PC-9 (cell line): ENCODE results near the gene AGBL2. TPM values are rescaled to one million over a fixed set of nuclear protein-coding genes. Genes with fewer than 3 reads are reported as not detected.
A peak's percentile ranks its signal among the peaks of the same experiment; 100 is the strongest.
"Not testable (repeated sequence)": the region's sequence is repeated elsewhere in the genome, so short reads cannot be mapped to it uniquely, and the experiment has no call there.

Source experiments
- BruUV-seq: library from RNA; stranded (reverse); fragments of 400-500 nt; replicated peaks from 2 replicates; lab custom pipeline; 2021; lab: Mats Ljungman, UMichigan
- CTCF ChIA-PET: fragments of 300-600 bp; sonication (Branson Sonifier 250); formaldehyde crosslinking; loops from one replicate; lab custom pipeline; 2022; ENCODE audit warnings: antibody characterized with exemption; lab: Charles Lee
- POLR2A ChIA-PET: fragments of 300-600 bp; sonication (Branson Sonifier 250); formaldehyde crosslinking; loops from one replicate; lab custom pipeline; 2022; ENCODE audit warnings: antibody characterized with exemption; ENCODE audit not compliant: unreplicated experiment; lab: Charles Lee
- DNase-seq, 2 experiments: peaks; one replicate each; pipeline versions ENCODE4 v3.0.0 to v3.0.0-alpha.2; 2015 to 2022; ENCODE audit warnings: mixed read lengths in 1 of 2
- H2AFZ ChIP-seq: fragments of 200-600 bp; sonication (generic); 2 replicates; pipeline ENCODE4 v1.8.1; 2017; ENCODE audit warnings: antibody characterized with exemption
- H3F3A ChIP-seq: fragments of 200-600 bp; sonication (generic); 2 replicates; pipeline ENCODE4 v1.8.1; 2017; ENCODE audit warnings: antibody characterized with exemption, mild to moderate bottlenecking, low read depth; ENCODE audit not compliant: insufficient read depth
- H3K27ac ChIP-seq: fragments of 200-600 bp; sonication (generic); 2 replicates; pipeline ENCODE4 v1.6.1; 2016; ENCODE audit warnings: mixed run types
- H3K27me3 ChIP-seq: fragments of 200-600 bp; sonication (generic); 2 replicates; pipeline ENCODE4 v1.6.1; 2016; ENCODE audit warnings: low read depth, mixed run types; ENCODE audit not compliant: insufficient read depth
- H3K36me3 ChIP-seq: fragments of 200-600 bp; sonication (generic); 2 replicates; pipeline ENCODE4 v1.6.1; 2016; ENCODE audit warnings: low read depth, mixed run types
- H3K4me1 ChIP-seq: fragments of 200-600 bp; sonication (generic); replicated peaks from 2 replicates; pipeline ENCODE4 v1.6.1; 2016; ENCODE audit warnings: mixed run types; ENCODE audit not compliant: insufficient read depth
- H3K4me2 ChIP-seq: fragments of 200-600 bp; sonication (generic); 2 replicates; pipeline ENCODE4 v1.6.1; 2017; ENCODE audit warnings: mixed run types
- H3K4me3 ChIP-seq: fragments of 200-600 bp; sonication (generic); 2 replicates; pipeline ENCODE4 v1.6.1; 2016; ENCODE audit warnings: mixed run types
- H3K79me2 ChIP-seq: fragments of 200-600 bp; sonication (generic); 2 replicates; pipeline ENCODE4 v1.6.1; 2017; ENCODE audit warnings: low read depth, mixed run types
- H3K9me2 ChIP-seq: fragments of 200-600 bp; sonication (generic); 2 replicates; pipeline ENCODE4 v1.8.1; 2017; ENCODE audit warnings: mild to moderate bottlenecking; ENCODE audit not compliant: insufficient read depth
- H3K9me3 ChIP-seq: fragments of 200-600 bp; sonication (generic); 2 replicates; pipeline ENCODE4 v1.8.1; 2016; ENCODE audit warnings: low read depth; ENCODE audit not compliant: insufficient read depth
- H4K20me1 ChIP-seq: fragments of 200-600 bp; sonication (generic); 2 replicates; pipeline ENCODE4 v1.8.1; 2017; ENCODE audit not compliant: insufficient read depth
- EZH2 ChIP-seq: fragments of 200-600 bp; sonication (generic); IDR thresholded peaks from 2 replicates; pipeline ENCODE4 v1.8.0; 2017; ENCODE audit warnings: antibody characterized with exemption, low read depth
- intact Hi-C: fragments of 100-400 bp; cut with micrococcal nuclease; formaldehyde crosslinking; loops from one replicate; pipeline ENCODE4 v1.10.0; 2022; ENCODE audit not compliant: unreplicated experiment
- total RNA-seq: library from RNA; stranded (reverse); gene quantifications from 2 replicates; pipeline ENCODE4 v1.2.3, GENCODE V29; 2021
- TF ChIP-seq, protein P1 (sequence below): fragments of 200-600 bp; sonication (generic); conservative IDR thresholded peaks from 2 replicates; pipeline ENCODE4 v1.6.1; 2017; ENCODE audit warnings: mixed run types, antibody characterized with exemption, mild to moderate bottlenecking, moderate library complexity

The AGBL2 gene
- total RNA-seq, 1 experiment from 2014 or later = 13.1 TPM

DNA sequence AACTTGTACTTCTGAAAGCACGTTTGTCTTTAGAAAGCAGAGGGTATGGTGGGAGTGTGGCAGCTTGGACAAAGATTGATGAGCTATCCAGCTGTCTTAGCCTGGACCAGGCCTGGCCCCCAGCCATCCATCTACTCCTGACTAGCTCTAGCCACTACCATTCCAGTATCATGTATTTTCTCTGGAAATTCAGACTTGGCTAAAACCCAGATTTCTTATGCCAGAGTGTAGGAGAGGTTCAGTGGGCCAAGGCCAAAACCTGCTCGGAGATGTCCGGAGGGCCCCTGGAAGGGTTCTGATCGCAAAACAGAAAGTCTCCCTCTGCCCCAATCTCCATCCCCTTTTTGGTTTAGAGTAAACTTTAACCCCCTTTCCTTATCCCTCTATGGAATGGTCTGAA, 48.0 kb downstream of the AGBL2 start:
- ChIA-PET CTCF (no interaction called here), POLR2A (no interaction called here)
- Histone ChIP-seq H3F3A (peaks cover 32% of the 10 kb centered on the region), H3K27me3 (no peaks in the 10 kb centered on the region), H3K9me2 (no peaks in the 10 kb centered on the region), H3K79me2 (no peaks in the 10 kb centered on the region), H3K36me3 (no peaks in the 10 kb centered on the region), H3K9me3 (no peaks in the 10 kb centered on the region), H3K4me3 (no peak overlapping the region), H3K4me1 (peaks cover 42% of the 10 kb centered on the region), H4K20me1 (no peaks in the 10 kb centered on the region), H3K27ac (no peak overlapping the region), H2AFZ (no peak overlapping the region), H3K4me2 (no peak overlapping the region)
- TF ChIP-seq EZH2 = no peak
- TF ChIP-seq, protein P1, sequence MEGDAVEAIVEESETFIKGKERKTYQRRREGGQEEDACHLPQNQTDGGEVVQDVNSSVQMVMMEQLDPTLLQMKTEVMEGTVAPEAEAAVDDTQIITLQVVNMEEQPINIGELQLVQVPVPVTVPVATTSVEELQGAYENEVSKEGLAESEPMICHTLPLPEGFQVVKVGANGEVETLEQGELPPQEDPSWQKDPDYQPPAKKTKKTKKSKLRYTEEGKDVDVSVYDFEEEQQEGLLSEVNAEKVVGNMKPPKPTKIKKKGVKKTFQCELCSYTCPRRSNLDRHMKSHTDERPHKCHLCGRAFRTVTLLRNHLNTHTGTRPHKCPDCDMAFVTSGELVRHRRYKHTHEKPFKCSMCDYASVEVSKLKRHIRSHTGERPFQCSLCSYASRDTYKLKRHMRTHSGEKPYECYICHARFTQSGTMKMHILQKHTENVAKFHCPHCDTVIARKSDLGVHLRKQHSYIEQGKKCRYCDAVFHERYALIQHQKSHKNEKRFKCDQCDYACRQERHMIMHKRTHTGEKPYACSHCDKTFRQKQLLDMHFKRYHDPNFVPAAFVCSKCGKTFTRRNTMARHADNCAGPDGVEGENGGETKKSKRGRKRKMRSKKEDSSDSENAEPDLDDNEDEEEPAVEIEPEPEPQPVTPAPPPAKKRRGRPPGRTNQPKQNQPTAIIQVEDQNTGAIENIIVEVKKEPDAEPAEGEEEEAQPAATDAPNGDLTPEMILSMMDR = no peak
- no peak for DNase-seq
- intact Hi-C loops = no loop called here
- no TSS peak for BruUV-seq

DNA sequence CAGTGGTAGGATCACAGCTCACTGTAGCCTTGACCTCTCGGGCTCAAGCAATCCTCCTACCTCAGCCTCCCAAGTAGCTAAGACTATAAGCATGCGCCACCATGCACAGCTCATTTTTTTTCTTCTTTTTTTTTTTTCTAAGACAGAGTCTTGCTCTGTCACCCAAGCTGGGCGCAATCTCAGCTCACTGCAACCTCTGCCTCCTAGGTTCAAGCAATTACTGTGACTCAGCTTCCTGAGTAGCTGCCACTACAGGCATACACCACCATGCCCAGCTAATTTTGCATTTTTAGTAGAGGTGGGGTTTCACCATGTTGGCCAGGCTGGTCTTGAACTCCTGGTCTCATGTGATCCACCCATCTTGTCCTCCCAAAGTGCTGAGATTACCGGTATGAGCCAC, 50.2 kb downstream of the AGBL2 start:
- H3K4me2 ChIP-seq, H3K79me2 ChIP-seq, H2AFZ ChIP-seq, BruUV-seq, intact Hi-C loops, H3K9me3 ChIP-seq, H3K27ac ChIP-seq, H4K20me1 ChIP-seq, H3K27me3 ChIP-seq, H3K9me2 ChIP-seq, H3K4me3 ChIP-seq, H3K36me3 ChIP-seq: not testable (repeated sequence)
- DNase-seq = peak in 1 of 2 experiments; percentile 52
- ChIA-PET CTCF (interaction anchor here (0.6 kb wide), 1 partner anchor 27 kb away, joined by 4 read pairs; no protein-coding TSS in a partner anchor), POLR2A (interaction anchor here (0.6 to 1.1 kb wide), 2 partner anchors 10 to 390 kb away, joined by 5 to 12 read pairs; no protein-coding TSS in a partner anchor)
- peaks cover 34% of the 10 kb centered on the region for H3K4me1 ChIP-seq
- peaks cover 32% of the 10 kb centered on the region for H3F3A ChIP-seq

GRCh38 chr11:47661245-47661644, 53.9 kb downstream of the AGBL2 start:
- H3K9me3 ChIP-seq = no peaks in the 10 kb centered on the region
- peaks cover 24% of the 10 kb centered on the region for H3K4me1 ChIP-seq
- no peak overlapping the region for H3K27ac ChIP-seq
- H2AFZ ChIP-seq = no peak overlapping the region
- TF ChIP-seq EZH2 = no peak
- TF ChIP-seq, protein P1 = no peak
- no peaks in the 10 kb centered on the region for H4K20me1 ChIP-seq
- ChIA-PET CTCF (no interaction called here), POLR2A (no interaction called here)
- DNase-seq = no peak
- H3K27me3 ChIP-seq = no peaks in the 10 kb centered on the region
- no TSS peak for BruUV-seq
- no peaks in the 10 kb centered on the region for H3K79me2 ChIP-seq
- no peaks in the 10 kb centered on the region for H3K36me3 ChIP-seq
- no peak overlapping the region for H3K4me3 ChIP-seq
- H3K9me2 ChIP-seq = no peaks in the 10 kb centered on the region
- H3K4me2 ChIP-seq = no peak overlapping the region
- intact Hi-C loops = no loop called here
- peaks cover 19% of the 10 kb centered on the region for H3F3A ChIP-seq

DNA sequence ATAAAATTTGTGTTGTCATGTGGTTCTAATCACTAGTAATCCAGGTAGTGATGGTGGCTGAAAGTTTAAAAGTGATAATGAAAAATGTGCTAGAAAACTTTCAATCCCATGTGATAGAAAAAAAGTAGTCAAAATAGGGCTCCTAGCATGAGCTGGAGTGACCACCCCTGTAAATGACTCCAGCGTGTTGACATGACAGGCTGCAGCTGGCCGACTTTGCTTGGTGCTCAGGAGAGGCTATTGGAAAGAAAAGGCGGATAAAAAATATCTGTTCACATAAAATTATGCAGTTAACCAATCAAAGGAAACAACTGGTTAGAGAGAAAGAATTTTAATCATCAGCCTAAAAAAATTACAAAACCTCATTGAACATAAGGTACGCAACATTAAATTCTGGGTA, 55.9 kb downstream of the AGBL2 start:
- H3K27ac ChIP-seq = no peak overlapping the region
- H4K20me1 ChIP-seq = no peaks in the 10 kb centered on the region
- H3K9me3 ChIP-seq = no peaks in the 10 kb centered on the region
- H3K36me3 ChIP-seq = no peaks in the 10 kb centered on the region
- no peaks in the 10 kb centered on the region for H3K79me2 ChIP-seq
- H3K4me3 ChIP-seq = no peak overlapping the region
- intact Hi-C loops = no loop called here
- H3K4me1 ChIP-seq = peaks cover 18% of the 10 kb centered on the region
- no peaks in the 10 kb centered on the region for H3K27me3 ChIP-seq
- H3F3A ChIP-seq = peaks cover 17% of the 10 kb centered on the region
- no peak overlapping the region for H2AFZ ChIP-seq
- no peak overlapping the region for H3K4me2 ChIP-seq
- H3K9me2 ChIP-seq = no peaks in the 10 kb centered on the region
- CTCF ChIA-PET = no interaction called here
- no peak for DNase-seq
- TF ChIP-seq EZH2 = no peak
- TF ChIP-seq, protein P1 = no peak
- POLR2A ChIA-PET = interaction anchor here (0.5 kb wide), 1 partner anchor 50 kb away, joined by 7 read pairs; no protein-coding TSS in a partner anchor
- no TSS peak for BruUV-seq
